Progenitor cell of endocrine pancreas (in vitro differentiated cells): Measurements from ENCODE around the gene ATXN7L1. TPM values are rescaled to one million over a fixed set of nuclear protein-coding genes. Genes with fewer than 3 reads are reported as not detected.

Experiments used
- DNase-seq: peaks from one replicate; pipeline ENCODE4 v3.0.0; 2021; ENCODE audit warnings: low spot score; ENCODE audit not compliant: unreplicated experiment
- H3K27ac Mint-ChIP-seq: 2 replicates; pipeline ENCODE4 v1.8.0; 2021; ENCODE audit warnings: mild to moderate bottlenecking, moderate library complexity, mixed read lengths
- H3K27me3 Mint-ChIP-seq: 2 replicates; pipeline ENCODE4 v1.8.0; 2021; ENCODE audit warnings: mixed read lengths
- H3K36me3 Mint-ChIP-seq: 2 replicates; pipeline ENCODE4 v1.8.0; 2022; ENCODE audit warnings: mixed read lengths; ENCODE audit not compliant: insufficient read depth
- H3K4me1 Mint-ChIP-seq: 2 replicates; pipeline ENCODE4 v1.8.0; 2021; ENCODE audit warnings: low read depth, mixed read lengths
- H3K4me3 Mint-ChIP-seq: 2 replicates; pipeline ENCODE4 v1.8.0; 2021; ENCODE audit warnings: low read depth, mild to moderate bottlenecking, moderate library complexity, mixed read lengths
- H3K9me3 Mint-ChIP-seq: 2 replicates; pipeline ENCODE4 v1.8.0; 2021; ENCODE audit warnings: low read depth, mixed read lengths
- CTCF ChIP-seq: fragments of 200-600 bp; sonication (generic); IDR thresholded peaks from one replicate; pipeline ENCODE4 v1.5.0; 2021; ENCODE audit warnings: antibody characterized with exemption, mild to moderate bottlenecking; ENCODE audit not compliant: unreplicated experiment
- total RNA-seq: library from RNA; stranded (reverse); gene quantifications from 2 replicates; pipeline ENCODE4 v1.2.1, GENCODE V29; 2021

Gene ATXN7L1
- total RNA-seq, 1 donor from 2014 or later, result 18.3 TPM

- Mint-ChIP-seq H3K27me3 (peaks cover 38% of the 10 kb centered on the region), H3K4me1 (no peaks in the 10 kb centered on the region), H3K9me3 (no peaks in the 10 kb centered on the region), H3K36me3 (peaks cover 2% of the 10 kb centered on the region), H3K27ac (no peak overlapping the region), H3K4me3 (no peak overlapping the region)
- DNase-seq, result no peak
- no peak for TF ChIP-seq CTCF
These were observed 109.9 kb downstream of the ATXN7L1 start for GRCh38 chr7:105766421-105767073.

GRCh38 chr7:105765846-105766245 lies 110.6 kb downstream of the ATXN7L1 start:
- Mint-ChIP-seq H3K27ac (no peak overlapping the region), H3K4me3 (no peak overlapping the region), H3K4me1 (no peaks in the 10 kb centered on the region), H3K36me3 (peaks cover 2% of the 10 kb centered on the region), H3K27me3 (peaks cover 41% of the 10 kb centered on the region), H3K9me3 (no peaks in the 10 kb centered on the region)
- DNase-seq, result no peak
- no peak for TF ChIP-seq CTCF

- DNase-seq, result no peak
- no peaks in the 10 kb centered on the region for H3K9me3 Mint-ChIP-seq
- TF ChIP-seq CTCF, result no peak
- H3K36me3 Mint-ChIP-seq, result peaks cover 2% of the 10 kb centered on the region
- no peak overlapping the region for H3K4me3 Mint-ChIP-seq
- H3K27ac Mint-ChIP-seq, result no peak overlapping the region
- H3K4me1 Mint-ChIP-seq, result no peaks in the 10 kb centered on the region
- H3K27me3 Mint-ChIP-seq, result peaks cover 41% of the 10 kb centered on the region
These were observed 111.9 kb downstream of the ATXN7L1 start for GRCh38 chr7:105764506-105764905.

- TF ChIP-seq CTCF, result no peak
- Mint-ChIP-seq H3K27ac (no peak overlapping the region), H3K36me3 (no peaks in the 10 kb centered on the region)
These were observed 115.6 kb downstream of the ATXN7L1 start for GRCh38 chr7:105760551-105761447.

GRCh38 chr7:105759670-105760550 lies 116.5 kb downstream of the ATXN7L1 start:
- H3K27me3 Mint-ChIP-seq, result peaks cover 19% of the 10 kb centered on the region
- TF ChIP-seq CTCF, result peak; percentile 63
- H3K4me1 Mint-ChIP-seq, result no peaks in the 10 kb centered on the region
- no peaks in the 10 kb centered on the region for H3K36me3 Mint-ChIP-seq
- no peak overlapping the region for H3K4me3 Mint-ChIP-seq
- H3K27ac Mint-ChIP-seq, result no peak overlapping the region
- H3K9me3 Mint-ChIP-seq, result no peaks in the 10 kb centered on the region
- no peak for DNase-seq

More at GRCh38 chr7:105760551-105761447, 115.6 kb downstream of the ATXN7L1 start:
- DNase-seq, result no peak
- peaks cover 24% of the 10 kb centered on the region for H3K27me3 Mint-ChIP-seq
- no peaks in the 10 kb centered on the region for H3K9me3 Mint-ChIP-seq
- no peaks in the 10 kb centered on the region for H3K4me1 Mint-ChIP-seq
- H3K4me3 Mint-ChIP-seq, result no peak overlapping the region
